Measurements from ENCODE around the gene BRINP3. TPM values are rescaled to one million over a fixed set of nuclear protein-coding genes. Genes with fewer than 3 reads are reported as not detected.

The BRINP3 gene
- total RNA-seq, 1 donor from 2014 or later: 0.77 TPM

DNA sequence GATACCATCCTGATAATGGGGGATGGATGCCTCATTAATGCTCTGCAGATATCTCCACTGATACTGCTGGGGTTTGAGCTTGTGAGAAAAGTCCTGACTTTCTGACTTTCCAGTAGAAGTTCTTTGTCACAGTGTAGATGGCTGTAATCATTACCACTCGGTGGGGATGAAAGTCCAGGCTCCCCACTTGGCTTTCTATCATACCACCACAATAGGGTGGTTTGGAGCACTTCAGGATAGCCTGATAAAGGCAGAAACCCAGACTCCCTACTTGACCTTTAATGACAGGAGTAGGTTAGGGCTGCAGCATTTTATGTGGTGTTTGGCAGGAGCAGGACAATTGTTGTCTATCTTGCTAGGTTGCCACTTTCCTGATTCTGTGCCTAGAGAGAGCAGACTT is 294.1 kb downstream of the BRINP3 start:
- H3K4me3 Mint-ChIP-seq: no peak overlapping the region
- no peaks in the 10 kb centered on the region for H3K36me3 Mint-ChIP-seq (ENCODE audit: low read depth)
- H3K9me3 Mint-ChIP-seq: no peaks in the 10 kb centered on the region
- TF ChIP-seq, protein P1, sequence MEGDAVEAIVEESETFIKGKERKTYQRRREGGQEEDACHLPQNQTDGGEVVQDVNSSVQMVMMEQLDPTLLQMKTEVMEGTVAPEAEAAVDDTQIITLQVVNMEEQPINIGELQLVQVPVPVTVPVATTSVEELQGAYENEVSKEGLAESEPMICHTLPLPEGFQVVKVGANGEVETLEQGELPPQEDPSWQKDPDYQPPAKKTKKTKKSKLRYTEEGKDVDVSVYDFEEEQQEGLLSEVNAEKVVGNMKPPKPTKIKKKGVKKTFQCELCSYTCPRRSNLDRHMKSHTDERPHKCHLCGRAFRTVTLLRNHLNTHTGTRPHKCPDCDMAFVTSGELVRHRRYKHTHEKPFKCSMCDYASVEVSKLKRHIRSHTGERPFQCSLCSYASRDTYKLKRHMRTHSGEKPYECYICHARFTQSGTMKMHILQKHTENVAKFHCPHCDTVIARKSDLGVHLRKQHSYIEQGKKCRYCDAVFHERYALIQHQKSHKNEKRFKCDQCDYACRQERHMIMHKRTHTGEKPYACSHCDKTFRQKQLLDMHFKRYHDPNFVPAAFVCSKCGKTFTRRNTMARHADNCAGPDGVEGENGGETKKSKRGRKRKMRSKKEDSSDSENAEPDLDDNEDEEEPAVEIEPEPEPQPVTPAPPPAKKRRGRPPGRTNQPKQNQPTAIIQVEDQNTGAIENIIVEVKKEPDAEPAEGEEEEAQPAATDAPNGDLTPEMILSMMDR (conservative IDR thresholded peaks at IDR 0.05): no peak
- no peak for DNase-seq (ENCODE audit: low read depth, low spot score)
- H3K27ac Mint-ChIP-seq (ENCODE audit: unreplicated experiment): no peak overlapping the region
- no peaks in the 10 kb centered on the region for H3K4me1 Mint-ChIP-seq
- no peaks in the 10 kb centered on the region for H3K27me3 Mint-ChIP-seq (ENCODE audit: low read depth)

DNA sequence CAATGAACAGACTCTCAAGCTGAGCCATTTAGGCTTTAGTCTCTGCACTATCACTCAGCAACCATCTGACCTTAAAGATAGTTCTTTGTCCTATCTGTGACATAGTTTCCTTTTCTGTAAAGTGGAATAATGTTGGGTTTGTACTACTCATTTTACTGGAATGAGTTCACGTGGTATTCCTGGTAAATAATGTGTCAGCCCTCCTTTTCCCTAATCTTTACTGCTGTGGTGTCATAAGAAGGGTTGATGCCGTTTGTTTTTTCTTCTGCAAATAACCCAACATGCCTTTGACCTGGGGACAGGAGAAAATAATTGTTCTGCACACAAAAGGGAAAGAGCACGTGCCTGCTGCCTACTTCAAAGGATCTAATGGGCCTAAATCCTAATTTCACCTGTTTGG is 297.8 kb downstream of the BRINP3 start:
- Mint-ChIP-seq H3K36me3 (ENCODE audit: low read depth) (no peaks in the 10 kb centered on the region), H3K9me3 (no peaks in the 10 kb centered on the region), H3K4me1 (no peaks in the 10 kb centered on the region), H3K27me3 (ENCODE audit: low read depth) (no peaks in the 10 kb centered on the region), H3K27ac (ENCODE audit: unreplicated experiment) (no peak overlapping the region), H3K4me3 (no peak overlapping the region)
- TF ChIP-seq, protein P1 (conservative IDR thresholded peaks at IDR 0.05): no peak
- DNase-seq (ENCODE audit: low read depth, low spot score): no peak

DNA sequence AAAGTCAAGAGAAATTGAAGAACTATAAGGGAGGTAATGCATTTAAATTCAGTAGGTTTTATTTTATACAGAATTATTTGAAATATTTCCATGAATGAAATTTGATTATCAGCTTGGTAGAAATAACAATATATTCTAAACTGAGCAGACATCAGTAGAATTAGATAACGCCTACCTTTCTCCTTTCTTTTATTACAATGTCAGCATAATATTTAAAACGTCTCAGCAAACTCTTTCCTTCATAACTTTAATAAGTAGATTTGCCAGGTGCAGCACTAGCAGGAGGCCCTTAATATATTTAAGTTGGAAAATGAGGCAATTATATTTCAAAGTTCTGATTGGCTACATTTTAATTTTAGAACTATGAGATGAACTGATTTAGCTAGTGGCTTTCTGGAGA is 298.8 kb downstream of the BRINP3 start:
- H3K27me3 Mint-ChIP-seq (ENCODE audit: low read depth): no peaks in the 10 kb centered on the region
- no peak overlapping the region for H3K27ac Mint-ChIP-seq (ENCODE audit: unreplicated experiment)
- no peaks in the 10 kb centered on the region for H3K36me3 Mint-ChIP-seq (ENCODE audit: low read depth)
- no peaks in the 10 kb centered on the region for H3K4me1 Mint-ChIP-seq
- no peak for DNase-seq (ENCODE audit: low read depth, low spot score)
- TF ChIP-seq, protein P1 (conservative IDR thresholded peaks at IDR 0.05): no peak
- H3K4me3 Mint-ChIP-seq: no peak overlapping the region
- H3K9me3 Mint-ChIP-seq: no peaks in the 10 kb centered on the region

DNA sequence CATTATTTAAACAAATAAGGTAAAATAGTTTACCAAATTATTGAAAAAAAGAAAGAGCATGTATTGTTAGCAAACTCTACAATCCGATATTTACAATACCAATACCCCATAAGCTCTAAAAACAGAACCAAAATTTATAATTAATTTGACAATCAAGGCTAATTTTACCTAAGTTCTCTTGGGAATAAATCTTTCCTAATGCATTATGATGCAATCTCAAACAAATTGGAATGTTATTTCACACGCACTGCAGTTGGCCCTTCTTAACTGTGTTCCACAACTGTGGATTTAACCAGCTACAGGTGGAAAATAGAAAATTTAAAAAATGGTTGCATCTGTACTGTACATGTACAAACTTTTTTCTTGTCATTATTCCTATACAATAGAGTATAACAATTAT is 300.1 kb downstream of the BRINP3 start:
- H3K27ac Mint-ChIP-seq (ENCODE audit: unreplicated experiment): no peak overlapping the region
- H3K4me3 Mint-ChIP-seq: no peak overlapping the region
- H3K36me3 Mint-ChIP-seq (ENCODE audit: low read depth): no peaks in the 10 kb centered on the region
- no peak for DNase-seq (ENCODE audit: low read depth, low spot score)
- no peaks in the 10 kb centered on the region for H3K27me3 Mint-ChIP-seq (ENCODE audit: low read depth)
- no peaks in the 10 kb centered on the region for H3K9me3 Mint-ChIP-seq
- TF ChIP-seq, protein P1 (conservative IDR thresholded peaks at IDR 0.05): no peak
- no peaks in the 10 kb centered on the region for H3K4me1 Mint-ChIP-seq

DNA sequence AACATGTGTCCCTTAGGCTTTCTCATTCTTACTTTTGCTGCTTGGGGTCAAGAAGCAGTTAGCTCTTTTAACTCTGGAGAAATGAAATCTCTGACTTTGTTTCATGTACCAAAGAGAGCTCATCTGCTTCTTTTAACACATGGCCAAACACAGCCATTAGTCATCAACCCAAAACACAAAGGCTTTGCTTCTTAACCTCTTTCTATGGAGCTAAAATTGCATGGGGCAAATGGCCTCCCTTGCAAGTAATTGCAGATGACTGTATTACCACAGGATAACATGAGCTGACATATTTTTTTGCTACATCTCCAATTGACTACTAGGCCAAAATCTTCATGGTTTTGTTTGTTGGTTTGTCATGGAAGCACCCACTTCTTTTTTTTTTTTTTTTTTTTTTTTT is 300.9 kb downstream of the BRINP3 start:
- no peak overlapping the region for H3K27ac Mint-ChIP-seq (ENCODE audit: unreplicated experiment)
- TF ChIP-seq, protein P1 (conservative IDR thresholded peaks at IDR 0.05): no peak
- H3K4me3 Mint-ChIP-seq: no peak overlapping the region
- no peaks in the 10 kb centered on the region for H3K9me3 Mint-ChIP-seq
- DNase-seq (ENCODE audit: low read depth, low spot score): no peak
- no peaks in the 10 kb centered on the region for H3K4me1 Mint-ChIP-seq
- no peaks in the 10 kb centered on the region for H3K27me3 Mint-ChIP-seq (ENCODE audit: low read depth)
- no peaks in the 10 kb centered on the region for H3K36me3 Mint-ChIP-seq (ENCODE audit: low read depth)

DNA sequence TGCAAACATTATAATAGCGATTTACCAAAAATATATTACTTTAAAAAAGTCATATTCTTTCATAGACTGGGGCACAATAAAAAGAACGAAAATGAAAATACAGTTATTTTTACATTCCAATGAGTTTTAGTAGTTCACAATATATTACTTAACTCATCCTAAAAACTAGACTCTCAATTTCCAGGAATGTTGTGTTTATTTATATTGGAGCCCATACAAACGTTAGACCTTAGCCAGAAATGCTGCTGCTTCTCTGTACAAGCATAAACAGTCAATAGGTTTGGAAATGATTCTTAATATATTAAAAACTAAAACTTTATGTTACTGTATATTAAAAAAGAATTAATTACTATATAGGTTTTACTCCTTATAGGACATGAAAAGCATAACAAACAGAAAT is 302.3 kb downstream of the BRINP3 start:
- no peak for DNase-seq (ENCODE audit: low read depth, low spot score)
- Mint-ChIP-seq H3K4me1 (no peaks in the 10 kb centered on the region), H3K9me3 (no peaks in the 10 kb centered on the region), H3K36me3 (ENCODE audit: low read depth) (no peaks in the 10 kb centered on the region), H3K4me3 (no peak overlapping the region), H3K27me3 (ENCODE audit: low read depth) (no peaks in the 10 kb centered on the region), H3K27ac (ENCODE audit: unreplicated experiment) (no peak overlapping the region)
- TF ChIP-seq, protein P1 (conservative IDR thresholded peaks at IDR 0.05): no peak

Data from neural crest cell (in vitro differentiated cells).